ENCODE data around the gene DYNC1LI1.

The DYNC1LI1 gene

GRCh38 chr3:32492684-32493436 lies 77.8 kb downstream of the DYNC1LI1 start:
- DNase-seq (ENCODE audit: low spot score) = no peak

GRCh38 chr3:32488474-32489008 lies 82.1 kb downstream of the DYNC1LI1 start:
- DNase-seq (ENCODE audit: low spot score) = no peak

GRCh38 chr3:32487781-32488473 lies 82.7 kb downstream of the DYNC1LI1 start:
- no peak for DNase-seq (ENCODE audit: low spot score)

GRCh38 chr3:32484436-32484835 lies 86.2 kb downstream of the DYNC1LI1 start:
- no peak for DNase-seq (ENCODE audit: low spot score)

GRCh38 chr3:32483772-32484171 lies 86.9 kb downstream of the DYNC1LI1 start:
- no peak for DNase-seq (ENCODE audit: low spot score)

DNA sequence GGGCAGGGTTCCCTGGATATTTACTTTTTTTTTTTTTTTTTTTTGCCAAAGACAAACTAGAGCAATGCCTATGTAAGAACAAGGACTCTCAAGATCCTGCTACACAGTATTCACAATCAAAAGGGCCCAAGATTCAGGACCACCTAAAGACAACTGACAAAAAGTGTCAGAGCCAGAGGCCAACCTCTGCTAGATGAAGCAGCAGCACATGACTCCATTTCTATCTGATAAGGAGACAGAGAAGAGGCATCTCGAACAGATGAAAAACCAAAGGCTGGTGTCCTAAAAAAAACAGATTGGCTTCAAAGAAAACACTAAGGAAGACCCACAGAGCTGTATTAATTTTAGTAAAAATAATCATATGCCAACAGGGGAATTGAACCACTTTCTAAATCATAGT lies 88.0 kb downstream of the DYNC1LI1 start:
- no peak for DNase-seq (ENCODE audit: low spot score)

DNA sequence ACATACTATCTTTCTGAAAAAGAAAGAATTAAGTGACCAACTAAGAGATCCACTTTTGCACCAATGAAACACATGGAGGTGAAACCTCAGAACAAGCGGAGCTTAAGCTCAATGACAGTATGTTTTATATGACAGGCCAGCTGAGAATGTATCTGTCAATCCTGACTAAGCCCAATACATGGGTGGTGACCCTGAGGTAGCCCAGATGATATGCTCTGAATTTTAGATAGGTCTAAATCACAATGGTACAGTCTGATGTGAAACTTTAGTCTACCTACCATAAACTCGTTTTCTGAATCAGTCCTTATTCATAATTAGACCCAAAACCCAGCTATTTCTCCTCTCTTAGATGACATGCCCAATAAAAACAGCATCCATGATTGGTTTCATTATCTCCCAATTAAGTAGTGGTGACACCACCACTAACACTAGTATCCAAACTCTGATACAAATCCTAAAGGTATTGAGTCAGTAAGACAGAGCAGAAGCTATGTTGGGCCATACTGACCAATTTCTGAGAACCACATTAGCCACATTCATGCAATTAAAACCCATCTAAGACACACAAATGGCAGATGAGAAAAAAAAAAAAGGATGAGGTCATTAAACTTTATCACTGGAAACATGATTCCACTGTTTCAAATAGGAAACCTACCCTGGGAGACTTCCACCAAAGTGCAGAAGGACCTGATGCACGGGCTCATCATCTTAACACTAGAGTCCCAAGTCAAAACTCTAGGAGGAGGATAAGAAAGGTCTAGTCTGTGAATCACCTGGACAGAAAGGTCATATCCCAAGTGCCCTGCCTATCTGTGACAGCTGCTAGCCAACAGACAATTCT lies 88.6 kb downstream of the DYNC1LI1 start:
- no peak for DNase-seq (ENCODE audit: low spot score)

DNA sequence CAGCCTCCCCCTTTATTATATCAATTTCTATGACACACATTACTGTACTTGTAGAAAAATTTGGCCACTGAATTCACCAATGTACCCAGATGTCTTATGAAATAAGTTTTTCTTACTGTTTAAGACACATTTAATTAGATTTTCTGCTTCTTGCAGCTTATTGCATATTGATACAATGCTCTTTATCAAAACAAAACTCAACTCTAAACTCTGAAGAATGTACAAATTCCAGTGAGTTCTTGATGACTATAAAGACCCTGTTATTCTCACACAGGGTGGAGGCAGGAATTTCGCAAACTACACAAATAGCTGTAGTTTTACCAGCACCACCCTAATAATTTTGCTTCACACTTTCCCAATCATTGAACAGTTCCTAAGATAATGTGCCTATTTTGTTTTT lies 90.1 kb downstream of the DYNC1LI1 start:
- DNase-seq (ENCODE audit: low spot score) = no peak
